Heart right ventricle (tissue), 16 donors: Measurements from ENCODE around the gene SDHAF1. TPM values are rescaled to one million over a fixed set of nuclear protein-coding genes. Genes with fewer than 3 reads are reported as not detected.
A peak's percentile ranks its signal among the peaks of the same experiment; 100 is the strongest.

Experiments used
- ATAC-seq, 8 donors: fragments of 200-7000 bp; cut with Tn5 transposase; one replicate each; pipeline ENCODE4 v1.9.1; 2020; ENCODE audit warnings: mild to moderate bottlenecking in 8 of 8, moderate library complexity in 8 of 8, moderate number of reproducible peaks in 1 of 8
- DNase-seq, 2 donors: peaks; one replicate each; pipeline ENCODE4 v3.0.0-alpha.2; 2020
- H3K27ac ChIP-seq, 10 donors: fragments of 200-600 bp; sonication (generic) in 2 of 10; one replicate each; pipeline versions ENCODE4 v1.5.0 to v1.8.0; 2020 to 2022; ENCODE audit warnings: mild to moderate bottlenecking in 3 of 10
- H3K27me3 ChIP-seq, 7 donors: fragments of 200-600 bp; one replicate each; pipeline ENCODE4 v1.8.0; 2021 to 2022; ENCODE audit warnings: mild to moderate bottlenecking in 2 of 7
- H3K36me3 ChIP-seq, 9 donors: fragments of 200-600 bp; sonication (generic) in 1 of 9; one replicate each; pipeline versions ENCODE4 v1.5.0 to v1.8.0; 2020 to 2022; ENCODE audit warnings: mild to moderate bottlenecking in 2 of 9
- H3K4me1 ChIP-seq, 9 donors: fragments of 200-600 bp; sonication (generic) in 1 of 9; one replicate each; pipeline versions ENCODE4 v1.5.0 to v1.8.0; 2020 to 2022; ENCODE audit warnings: mild to moderate bottlenecking in 4 of 9
- H3K4me3 ChIP-seq, 10 donors: fragments of 200-600 bp; sonication (generic) in 2 of 10; one replicate each; pipeline versions ENCODE4 v1.5.0 to v1.8.0; 2020 to 2022; ENCODE audit warnings: mild to moderate bottlenecking in 7 of 10, moderate library complexity in 2 of 10
- H3K9me3 ChIP-seq, 11 donors: fragments of 200-600 bp in 10 of 11; sonication (generic) in 2 of 11; one replicate each; pipeline versions ENCODE4 v1.5.0 to v1.8.0; 2013 to 2022; ENCODE audit warnings: mild to moderate bottlenecking in 2 of 11, control low read depth in 1 of 11, moderate library complexity in 1 of 11
- WGBS, 2 donors: extraction: QIAGEN DNeasy Blood & Tissue Kit; methylation state at CpG; one replicate each; pipeline ENCODE4 v1.1.7; 2013; ENCODE audit warnings: inconsistent platforms in 1 of 2; 5-methylcytosine and 5-hydroxymethylcytosine counted together
- intact Hi-C, 10 donors: fragments of 100-400 bp; cut with DNase I; formaldehyde crosslinking; loops; one replicate each; pipeline versions ENCODE4 v1.11.1 to v1.14.2; 2022
- long read RNA-seq, 3 donors: library from polyadenylated mRNA; unstranded; transcript quantifications; one replicate each; pipeline ENCODE4 v2.0.0, GENCODE V29; 2020 to 2021
- polyA plus RNA-seq, 2 donors: library from polyadenylated mRNA; stranded (reverse); fragments of 200-250 nt; gene quantifications; one replicate each; pipeline ENCODE4 v1.2.3, GENCODE V29; 2013
- total RNA-seq, 10 donors: library from RNA; stranded (reverse); fragmentation: NEBNext Ultra II Directional in 3 of 10; extraction: Animal tissue kit (Norgen Biotek cat#: 25700) in 3 of 10; gene quantifications; one replicate each; pipeline versions ENCODE4 v1.2.1 to v1.2.4, GENCODE V29; 2021 to 2023
- TF ChIP-seq, protein P1 (sequence below), 9 donors: fragments of 200-600 bp; sonication (generic) in 2 of 9; IDR thresholded peaks; one replicate each; pipeline versions ENCODE4 v1.5.0 to v1.8.0; 2021 to 2022; ENCODE audit warnings: antibody characterized with exemption in 9 of 9, mild to moderate bottlenecking in 5 of 9, moderate library complexity in 1 of 9
- donor health status: Arrhythmogenic right ventricular cardiomyopathy.
- donor health status: ischemic (EF 13 %, LVEDD 7.1; RV severe dilation, severe dysfunction).
- donor health status: healthy with polysubstance abuse.
- donor health status: DM: no; HTN: yes; CAD: no.
- donor health status: DM: no; HTN: no; CAD: no.
- donor health status: ischemic (EF 25% LVEDD 6.9; RV normal size, moderate dysfunction).
- donor health status: ischemic (EF 25% LVEDD 5.7; RV mildly dilated, moderate dysfunction).
- donor health status: healthy.
- donor health status: DM: yes; HTN: yes; CAD: no.
- donor health status: Ischemic cardiomyopathy.
- donor health status: ischemic (EF 35%, LVEDD 5.7; RV mildly dilated, moderate dysfunction).
- donor health status: nonischemic (EF 11% LVEDD 7.7; RV severe dilation, severe dysfunction).
- donor health status: DM: yes; HTN: yes; CAD: no.
- donor health status: PGD.
- donor health status: ischemic (EF 29% LVEDD 5.4; RV normal size, mild dysfunction).
- donor health status: nonischemic (EF 23%, LVEDD 6.1; RV moderate dilation, normal function).

Gene SDHAF1
- total RNA-seq = 10 to 100 TPM in 5 of 10 donors, 1 to 10 TPM in 5; 7.3 to 13.4 (median 10.2) TPM
- 10 to 100 TPM in 1 of 2 donors, 1 to 10 TPM in 1; 7.7 to 26.6 TPM for polyA plus RNA-seq
- long read RNA-seq, donor 1, transcript SDHAF1-201 (1 exons, 1,117 nt) = major isoform, 9 of 10 reads
- long read RNA-seq, donor 1, partial matches to known transcripts = 0 of 10 reads
- long read RNA-seq, donor 1, other reads (novel, unspliced or antisense) = 1 of 10 reads
- long read RNA-seq, donor 2, transcript SDHAF1-201 (1 exons, 1,117 nt) = major isoform, 13 of 13 reads
- long read RNA-seq, donor 2, partial matches to known transcripts = 0 of 13 reads
- long read RNA-seq, donor 2, other reads (novel, unspliced or antisense) = 0 of 13 reads
- long read RNA-seq, donor 3, transcript SDHAF1-201 (1 exons, 1,117 nt) = major isoform, 21 of 23 reads
- long read RNA-seq, donor 3, partial matches to known transcripts = 0 of 23 reads
- long read RNA-seq, donor 3, other reads (novel, unspliced or antisense) = 2 of 23 reads

DNA sequence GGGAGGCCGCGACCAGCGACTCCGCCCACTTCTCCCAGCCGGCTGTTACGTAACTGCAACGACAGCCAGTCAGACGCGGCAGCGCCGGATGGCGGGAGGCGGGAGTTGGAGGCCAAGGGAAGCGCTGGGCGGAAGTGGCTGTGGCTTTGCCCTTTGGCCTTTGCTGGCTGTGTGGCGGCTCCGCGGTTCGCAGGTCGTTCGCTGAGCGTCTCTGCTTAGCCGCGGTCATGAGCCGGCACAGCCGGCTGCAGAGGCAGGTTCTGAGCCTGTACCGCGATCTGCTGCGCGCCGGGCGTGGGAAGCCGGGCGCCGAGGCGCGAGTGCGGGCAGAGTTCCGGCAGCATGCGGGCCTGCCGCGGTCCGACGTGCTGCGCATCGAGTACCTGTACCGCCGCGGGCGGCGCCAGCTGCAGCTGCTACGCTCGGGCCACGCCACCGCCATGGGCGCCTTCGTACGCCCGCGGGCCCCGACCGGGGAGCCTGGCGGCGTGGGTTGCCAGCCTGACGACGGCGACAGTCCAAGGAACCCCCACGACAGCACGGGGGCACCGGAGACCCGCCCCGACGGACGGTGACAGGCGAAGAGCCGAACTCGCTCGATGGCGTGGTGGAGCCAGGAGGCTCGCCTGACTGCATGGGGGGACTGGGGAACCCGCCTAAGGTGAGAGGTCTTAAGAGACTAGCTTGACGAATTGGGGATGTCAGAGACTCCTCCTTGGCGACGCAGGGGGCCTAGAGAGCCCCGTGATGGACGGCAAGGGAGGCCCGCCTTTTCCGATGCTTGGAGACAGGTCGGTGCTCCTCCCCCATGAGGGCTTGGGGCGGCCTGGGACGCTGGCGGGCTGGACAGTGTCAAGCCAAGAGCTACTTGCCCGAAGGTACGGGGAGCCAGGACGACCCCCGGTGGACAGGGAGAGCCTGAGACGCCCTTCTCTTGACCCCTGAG, at the start of gene SDHAF1:
SDHAF1 (plus strand) TSS at position 141 of the 946 bp plus-strand sequence; CDS start at position 228, 87 bp downstream.
- TF ChIP-seq, protein P1, sequence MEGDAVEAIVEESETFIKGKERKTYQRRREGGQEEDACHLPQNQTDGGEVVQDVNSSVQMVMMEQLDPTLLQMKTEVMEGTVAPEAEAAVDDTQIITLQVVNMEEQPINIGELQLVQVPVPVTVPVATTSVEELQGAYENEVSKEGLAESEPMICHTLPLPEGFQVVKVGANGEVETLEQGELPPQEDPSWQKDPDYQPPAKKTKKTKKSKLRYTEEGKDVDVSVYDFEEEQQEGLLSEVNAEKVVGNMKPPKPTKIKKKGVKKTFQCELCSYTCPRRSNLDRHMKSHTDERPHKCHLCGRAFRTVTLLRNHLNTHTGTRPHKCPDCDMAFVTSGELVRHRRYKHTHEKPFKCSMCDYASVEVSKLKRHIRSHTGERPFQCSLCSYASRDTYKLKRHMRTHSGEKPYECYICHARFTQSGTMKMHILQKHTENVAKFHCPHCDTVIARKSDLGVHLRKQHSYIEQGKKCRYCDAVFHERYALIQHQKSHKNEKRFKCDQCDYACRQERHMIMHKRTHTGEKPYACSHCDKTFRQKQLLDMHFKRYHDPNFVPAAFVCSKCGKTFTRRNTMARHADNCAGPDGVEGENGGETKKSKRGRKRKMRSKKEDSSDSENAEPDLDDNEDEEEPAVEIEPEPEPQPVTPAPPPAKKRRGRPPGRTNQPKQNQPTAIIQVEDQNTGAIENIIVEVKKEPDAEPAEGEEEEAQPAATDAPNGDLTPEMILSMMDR (IDR thresholded peaks at IDR 0.05) = no peak
- H3K9me3 ChIP-seq = no peaks in the 10 kb centered on the region
- DNase-seq (peak; percentile 97 to 98), ATAC-seq (peak; percentile 95 to 97 (median 97))
- H3K4me3 ChIP-seq = peak within 1 kb of the TSS; percentile 75 to 99 (median 88)
- intact Hi-C loops = loop anchor here in 3 of 10 donors (1.0 to 10.0 kb wide), 3 partner anchors 19 to 119 kb away; partner anchors contain the start of genes ALKBH6 (in 2 of the 3), OVOL3 (in 1 of the 3), POLR2I (in 1 of the 3) and TBCB (in 1 of the 3)
- H3K27me3 ChIP-seq = no peaks in the 10 kb centered on the region
- 0 to 1% methylated on average over 93 to 97 of the region's 97 CpGs for WGBS, 2 donors
- H3K27ac ChIP-seq = peak within 1 kb of the TSS in 9 of 10 donors; percentile 78 to 95 (median 88)
- peaks cover 0 to 31% (median 0%) of the 10 kb centered on the region in 9 donors for H3K36me3 ChIP-seq
- H3K4me1 ChIP-seq = peaks cover 10 to 45% (median 26%) of the 10 kb centered on the region in 9 donors

DNA sequence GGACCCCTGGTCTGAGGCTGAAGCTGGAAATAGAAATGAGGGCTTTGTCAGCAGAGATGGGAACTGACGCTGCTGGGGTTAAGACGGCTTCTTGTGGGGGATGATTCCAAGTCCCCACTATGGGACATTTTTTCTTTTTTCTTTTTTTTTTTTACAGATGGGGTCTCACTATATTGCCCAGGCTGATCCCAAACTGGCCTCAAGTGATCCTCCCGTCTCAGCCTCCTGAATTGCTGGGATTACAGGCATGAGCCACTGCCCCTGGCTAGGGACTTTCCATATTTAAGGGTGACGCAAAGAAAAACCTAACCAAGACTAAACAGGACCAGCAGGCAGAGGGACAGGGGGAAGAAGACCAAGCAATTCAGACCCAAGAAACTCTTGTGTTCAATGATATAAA, 48.8 kb upstream of the SDHAF1 start:
- Histone ChIP-seq H3K4me3 (no peak overlapping the region), H3K27ac (no peak overlapping the region), H3K36me3 (peaks cover 0 to 32% (median 0%) of the 10 kb centered on the region in 9 donors), H3K9me3 (no peaks in the 10 kb centered on the region), H3K27me3 (no peaks in the 10 kb centered on the region), H3K4me1 (no peaks in the 10 kb centered on the region)
- intact Hi-C loops = no loop called here
- ATAC-seq (no peak), DNase-seq (no peak)
- TF ChIP-seq, protein P1 (IDR thresholded peaks at IDR 0.05) = no peak
- 95 to 96% methylated on average over 4 of the region's 4 CpGs for WGBS, 2 donors

- H3K36me3 ChIP-seq = peaks cover 0 to 12% (median 0%) of the 10 kb centered on the region in 9 donors
- DNase-seq (no peak), ATAC-seq (no peak)
- TF ChIP-seq, protein P1 (IDR thresholded peaks at IDR 0.05) = no peak
- intact Hi-C loops = no loop called here
- peaks cover 0 to 16% (median 0%) of the 10 kb centered on the region in 9 donors for H3K4me1 ChIP-seq
- H3K27ac ChIP-seq = no peak overlapping the region
- H3K4me3 ChIP-seq = no peak overlapping the region
- H3K27me3 ChIP-seq = peaks cover 0 to 14% (median 0%) of the 10 kb centered on the region in 7 donors
- H3K9me3 ChIP-seq = no peaks in the 10 kb centered on the region
- WGBS, 2 donors = 19 to 24% methylated on average over 2 of the region's 2 CpGs
These were observed 45.9 kb upstream of the SDHAF1 start for GRCh38 chr19:35949131-35949530.
